HCT116 (cell line): Measurements from ENCODE around the gene RELL1. TPM values are rescaled to one million over a fixed set of nuclear protein-coding genes. Genes with fewer than 3 reads are reported as not detected.

ENCODE experiments used
- ATAC-seq: fragments of 200-7000 bp; cut with Tn5 transposase; 2 replicates; pipeline ENCODE4 v1.9.1; 2020; ENCODE audit warnings: mild to moderate bottlenecking, moderate library complexity
- BruUV-seq: library from RNA; stranded (reverse); fragments of 400-500 nt; replicated peaks from 2 replicates; lab custom pipeline; 2021; lab: Mats Ljungman, UMichigan
- CTCF ChIA-PET: fragments of 300-600 bp; sonication (Branson Sonifier 250); formaldehyde crosslinking; loops from one replicate; lab custom pipeline; 2021; ENCODE audit warnings: antibody characterized with exemption; lab: Charles Lee
- POLR2A ChIA-PET: fragments of 300-600, 350-600 bp; sonication (Branson Sonifier 250); formaldehyde crosslinking; loops from one replicate; lab custom pipeline; 2021; ENCODE audit warnings: antibody characterized with exemption; lab: Charles Lee
- RAD21 ChIA-PET, 2 experiments: fragments of 300-600 bp; sonication (Branson Sonifier 250); formaldehyde crosslinking; loops; one replicate each; lab custom pipeline; 2023; ENCODE audit warnings: low total read pairs in 2 of 2; ENCODE audit not compliant: uncharacterized antibody in 2 of 2, unreplicated experiment in 2 of 2, low non-redundant PET in 1 of 2; lab: Charles Lee
- DNase-seq: peaks from one replicate; pipeline ENCODE4 v3.0.0-alpha.2; 2010; ENCODE audit warnings: low read depth, low spot score
- H2AFZ ChIP-seq: fragments of 200-600 bp; shearing (Covaris generic), sonication (generic); 2 replicates; pipeline ENCODE4 v1.6.1; 2017; ENCODE audit warnings: low read depth, mixed run types, mixed read lengths, antibody characterized with exemption, low read length; ENCODE audit not compliant: poor library complexity, severe bottlenecking
- H3K27ac ChIP-seq: 2 replicates; pipeline ENCODE4 v1.5.1; 2012; ENCODE audit warnings: low read depth, low read length
- H3K27me3 ChIP-seq: fragments of 200-600 bp; sonication (generic); 2 replicates; pipeline ENCODE4 v1.6.1; 2016; ENCODE audit warnings: mixed run types, low read length, mixed read lengths; ENCODE audit not compliant: insufficient read depth
- H3K36me3 ChIP-seq, 2 experiments: fragments of 200-500 bp in 1 of 2; fragments of 200-600 bp in 1 of 2; sonication (Bioruptor generic) in 1 of 2; sonication (generic) in 1 of 2; 2 replicates each; pipeline versions ENCODE4 v1.5.1 to v1.6.1; 2014 to 2016; ENCODE audit warnings: low read length in 2 of 2, inconsistent platforms in 1 of 2, mixed read lengths in 1 of 2, mixed run types in 1 of 2; ENCODE audit not compliant: insufficient read depth in 2 of 2, control insufficient read depth in 1 of 2
- H3K4me1 ChIP-seq, 2 experiments: fragments of 200-600 bp in 1 of 2; sonication (generic) in 1 of 2; 2 replicates each; pipeline versions ENCODE4 v1.5.1 to v1.6.1; 2012 to 2017; ENCODE audit warnings: low read length in 2 of 2, inconsistent platforms in 1 of 2, mild to moderate bottlenecking in 1 of 2, mixed read lengths in 1 of 2, mixed run types in 1 of 2, moderate library complexity in 1 of 2; ENCODE audit not compliant: insufficient read depth in 2 of 2, control insufficient read depth in 1 of 2
- H3K4me2 ChIP-seq: fragments of 200-600 bp; sonication (generic); 2 replicates; pipeline ENCODE4 v1.6.1; 2017; ENCODE audit warnings: mixed run types, low read length, mixed read lengths
- H3K4me3 ChIP-seq, 2 experiments: fragments of 200-600 bp in 1 of 2; sonication (generic) in 1 of 2; replicated peaks in 1 of 2; 2 replicates each; pipeline ENCODE4 v1.5.1; 2011 to 2016; ENCODE audit warnings: low read length in 2 of 2, control low read depth in 1 of 2, low read depth in 1 of 2, mild to moderate bottlenecking in 1 of 2, mixed read lengths in 1 of 2, mixed run types in 1 of 2
- H3K79me2 ChIP-seq: fragments of 200-600 bp; sonication (generic); 2 replicates; pipeline ENCODE4 v1.6.1; 2017; ENCODE audit warnings: mild to moderate bottlenecking, mixed run types, low read length, moderate library complexity, mixed read lengths; ENCODE audit not compliant: insufficient read depth
- H3K9ac ChIP-seq: fragments of 200-600 bp; sonication (generic); 2 replicates; pipeline ENCODE4 v1.6.1; 2016; ENCODE audit warnings: low read length, mixed read lengths
- H3K9me2 ChIP-seq: fragments of 200-600 bp; sonication (generic), shearing (Covaris generic); 2 replicates; pipeline ENCODE4 v1.6.1; 2017; ENCODE audit warnings: mixed run types, mild to moderate bottlenecking, moderate library complexity; ENCODE audit not compliant: insufficient read depth
- H3K9me3 ChIP-seq, 2 experiments: fragments of 200-500 bp in 1 of 2; fragments of 200-600 bp in 1 of 2; sonication (Bioruptor generic) in 1 of 2; sonication (generic) in 1 of 2; 2 replicates each; pipeline ENCODE4 v1.6.1; 2014 to 2017; ENCODE audit warnings: low read length in 2 of 2, mixed read lengths in 2 of 2, inconsistent platforms in 1 of 2, low read depth in 1 of 2, mild to moderate bottlenecking in 1 of 2, mixed run types in 1 of 2, moderate library complexity in 1 of 2; ENCODE audit not compliant: control insufficient read depth in 1 of 2, insufficient read depth in 1 of 2
- H4K20me1 ChIP-seq: fragments of 200-600 bp; sonication (generic), shearing (Covaris generic); 2 replicates; pipeline ENCODE4 v1.6.1; 2017; ENCODE audit warnings: mixed run types, mild to moderate bottlenecking, moderate library complexity; ENCODE audit not compliant: insufficient read depth
- ATF3 ChIP-seq: IDR thresholded peaks from 2 replicates; pipeline ENCODE4 v1.6.1; 2012
- CBX3 ChIP-seq: IDR thresholded peaks from 2 replicates; pipeline ENCODE4 v1.6.1; 2012; ENCODE audit warnings: low read depth
- CEBPB ChIP-seq: IDR thresholded peaks from 2 replicates; pipeline ENCODE4 v1.6.1; 2012; ENCODE audit warnings: low read depth
- CTCF ChIP-seq, 3 experiments: fragments of 200-600 bp in 1 of 3; sonication (generic) in 1 of 3; IDR thresholded peaks in 2 of 3; conservative IDR thresholded peaks in 1 of 3; 2 replicates each; pipeline ENCODE4 v1.5.1; 2012 to 2017; ENCODE audit warnings: low read depth in 2 of 3, low read length in 2 of 3, antibody characterized with exemption in 1 of 3, borderline replicate concordance in 1 of 3, control low read depth in 1 of 3, mild to moderate bottlenecking in 1 of 3, mixed read lengths in 1 of 3, mixed run types in 1 of 3, moderate library complexity in 1 of 3; ENCODE audit not compliant: insufficient read depth in 1 of 3
- EZH2phosphoT487 ChIP-seq: fragments of 200-600 bp; IDR thresholded peaks from 2 replicates; pipeline ENCODE4 v1.6.1; 2018; ENCODE audit warnings: antibody characterized with exemption, borderline replicate concordance
- FOSL1 ChIP-seq: IDR thresholded peaks from 2 replicates; pipeline ENCODE4 v1.6.1; 2012; ENCODE audit warnings: low read depth
- POLR2A ChIP-seq: IDR thresholded peaks from 2 replicates; pipeline ENCODE4 v1.7.0; 2011; ENCODE audit warnings: borderline replicate concordance; ENCODE audit not compliant: insufficient read depth, insufficient read length; ENCODE audit errors: extremely low read depth
- POLR2AphosphoS5 ChIP-seq: IDR thresholded peaks from 2 replicates; pipeline ENCODE4 v1.6.1; 2011; ENCODE audit warnings: mild to moderate bottlenecking, low read depth, low read length, moderate library complexity
- RAD21 ChIP-seq: IDR thresholded peaks from 2 replicates; pipeline ENCODE4 v1.6.1; 2012; ENCODE audit warnings: low read depth, mild to moderate bottlenecking
- SIN3A ChIP-seq: IDR thresholded peaks from 2 replicates; pipeline ENCODE4 v1.6.1; 2012; ENCODE audit warnings: low read depth
- SP1 ChIP-seq: IDR thresholded peaks from 2 replicates; pipeline ENCODE4 v1.6.1; 2012; ENCODE audit warnings: low read depth
- SRF ChIP-seq: IDR thresholded peaks from 2 replicates; pipeline ENCODE4 v1.6.1; 2012; ENCODE audit warnings: low read depth
- TCF7L2 ChIP-seq: IDR thresholded peaks from 2 replicates; pipeline ENCODE4 v1.7.0; 2011; ENCODE audit warnings: borderline replicate concordance, inconsistent platforms; ENCODE audit not compliant: insufficient read depth, insufficient read length; ENCODE audit errors: extremely low read depth
- YY1 ChIP-seq: IDR thresholded peaks from 2 replicates; pipeline ENCODE4 v1.6.1; 2011; ENCODE audit warnings: low read length, low read depth, moderate library complexity, mild to moderate bottlenecking; ENCODE audit not compliant: insufficient replicate concordance; ENCODE audit errors: extremely low read depth
- ZBTB33 ChIP-seq: IDR thresholded peaks from 2 replicates; pipeline ENCODE4 v1.6.1; 2011; ENCODE audit warnings: mild to moderate bottlenecking, low read length, moderate library complexity; ENCODE audit not compliant: insufficient replicate concordance; ENCODE audit errors: extremely low read depth
- ZFX ChIP-seq: fragments of 450-650 bp; IDR thresholded peaks from 2 replicates; pipeline ENCODE4 v1.6.1; 2017
- intact Hi-C: fragments of 100-400 bp; cut with micrococcal nuclease; formaldehyde crosslinking; loops from 2 replicates; pipeline ENCODE4 v1.10.0; 2022
- total RNA-seq: library from RNA; stranded (reverse); gene quantifications from one replicate; pipeline ENCODE4 v1.2.1, GENCODE V29; 2021; ENCODE audit not compliant: unreplicated experiment

RELL1 gene
- total RNA-seq, 1 experiment from 2014 or later = 30.2 TPM

- TF ChIP-seq CTCF (IDR thresholded peaks at IDR 0.05 in 2 of 3, conservative IDR thresholded peaks at IDR 0.05 in 1 of 3; ENCODE audit: borderline replicate concordance in 1 of 3, insufficient read depth in 1 of 3, low read depth in 2 of 3, low read length in 2 of 3) (no peak), YY1 (no peak), CBX3 (peak; percentile 87)
These were observed 57.1 kb downstream of the RELL1 start (continued) for GRCh38 chr4:37628977-37629609.

- ATAC-seq (no peak), DNase-seq (no peak)
- ChIA-PET RAD21 (no interaction called here), POLR2A (no interaction called here), CTCF (no interaction called here)
- no peaks in the 10 kb centered on the region for H3K9me2 ChIP-seq
- H3K4me2 ChIP-seq = no peak overlapping the region
- intact Hi-C loops = no loop called here
- H2AFZ ChIP-seq = no peak overlapping the region
- H3K4me3 ChIP-seq = no peak overlapping the region
- no peaks in the 10 kb centered on the region for H3K9me3 ChIP-seq
- no peaks in the 10 kb centered on the region for H3K79me2 ChIP-seq
- no peaks in the 10 kb centered on the region for H4K20me1 ChIP-seq
- H3K36me3 ChIP-seq = peaks cover 0 to 10% of the 10 kb centered on the region in 2 experiments; a peak in 1 of 4 replicates
- no TSS peak for BruUV-seq
- no peak overlapping the region for H3K9ac ChIP-seq
- H3K27ac ChIP-seq = no peak overlapping the region
- no peaks in the 10 kb centered on the region for H3K27me3 ChIP-seq
- TF ChIP-seq POLR2A (no peak), ZFX (no peak), FOSL1 (no peak), POLR2AphosphoS5 (no peak), CEBPB (no peak), TCF7L2 (no peak), RAD21 (no peak), CTCF (IDR thresholded peaks at IDR 0.05 in 2 of 3, conservative IDR thresholded peaks at IDR 0.05 in 1 of 3; ENCODE audit: borderline replicate concordance in 1 of 3, insufficient read depth in 1 of 3, low read depth in 2 of 3, low read length in 2 of 3) (no peak), CBX3 (no peak), SP1 (no peak), ATF3 (no peak), EZH2phosphoT487 (no peak), SIN3A (no peak), YY1 (no peak), SRF (no peak), ZBTB33 (no peak)
- H3K4me1 ChIP-seq = peaks cover 9 to 17% of the 10 kb centered on the region in 2 experiments
These were observed 58.9 kb downstream of the RELL1 start for GRCh38 chr4:37627263-37627662.
